ENCODE data around the gene ZNF480.
"Not testable (repeated sequence)": the region's sequence is repeated elsewhere in the genome, so short reads cannot be mapped to it uniquely, and the experiment has no call there.

Gene ZNF480

DNA sequence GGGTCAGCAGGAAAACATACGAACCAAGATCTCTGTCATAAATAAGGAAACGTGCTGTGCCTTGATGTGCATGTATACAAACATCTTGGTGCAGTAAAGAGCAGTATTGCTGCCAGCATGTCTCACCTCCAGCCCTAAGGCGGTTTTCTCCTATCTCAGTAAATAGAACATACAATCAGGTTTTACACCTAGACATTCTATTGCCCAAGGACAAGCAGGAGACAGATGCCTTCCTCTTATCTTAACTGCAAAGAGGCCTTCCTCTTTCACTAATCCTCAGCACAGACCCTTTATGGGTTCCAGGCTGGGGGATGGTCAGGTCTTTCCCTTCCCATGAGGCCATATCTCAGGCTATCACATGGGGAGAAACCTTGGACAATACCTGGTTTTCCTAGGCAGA is 42.1 kb downstream of the ZNF480 start:
- DNase-seq: not testable (repeated sequence)

GRCh38 chr19:52343548-52343947 is 46.6 kb downstream of the ZNF480 start:
- DNase-seq: peak; percentile 15

DNA sequence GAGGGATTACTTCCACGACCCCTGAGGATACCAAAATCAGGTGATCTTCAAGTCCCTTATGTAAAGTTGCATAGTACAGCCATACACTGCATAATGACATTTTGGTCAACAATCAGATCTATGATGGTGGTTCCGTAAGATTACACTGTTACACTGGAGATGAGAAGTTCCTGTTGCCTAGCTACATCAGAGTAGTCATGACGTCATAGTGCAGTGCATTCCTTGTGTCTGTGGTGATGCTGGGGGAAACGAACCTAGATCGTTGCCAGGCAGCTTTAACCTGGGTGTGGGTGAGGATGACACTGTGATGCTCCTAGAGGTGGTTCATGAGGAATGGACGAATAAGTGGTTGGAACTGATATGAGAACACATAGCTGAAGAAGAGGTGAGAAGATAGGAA is 48.2 kb downstream of the ZNF480 start:
- no peak for DNase-seq

DNA sequence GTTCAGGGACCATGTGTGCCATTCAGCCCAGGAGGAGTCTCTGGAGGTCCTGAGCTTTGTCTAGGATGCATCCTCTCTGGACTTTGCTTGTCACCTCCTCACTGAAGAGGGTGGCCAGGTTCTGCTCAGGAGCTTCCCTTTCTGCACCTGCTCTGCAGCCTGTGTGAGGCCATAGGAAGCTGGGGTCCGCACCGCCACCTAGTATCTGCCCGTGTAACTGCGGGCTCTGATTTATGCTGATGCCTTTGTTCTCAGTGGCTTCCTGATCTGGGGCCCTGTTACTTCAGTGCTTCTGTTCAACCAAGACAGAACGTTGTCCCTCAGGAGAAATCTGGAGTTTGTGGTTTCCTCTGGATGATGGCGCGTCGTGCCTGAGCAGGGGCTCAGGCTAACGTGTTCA is 54.5 kb downstream of the ZNF480 start:
- DNase-seq: no peak

DNA sequence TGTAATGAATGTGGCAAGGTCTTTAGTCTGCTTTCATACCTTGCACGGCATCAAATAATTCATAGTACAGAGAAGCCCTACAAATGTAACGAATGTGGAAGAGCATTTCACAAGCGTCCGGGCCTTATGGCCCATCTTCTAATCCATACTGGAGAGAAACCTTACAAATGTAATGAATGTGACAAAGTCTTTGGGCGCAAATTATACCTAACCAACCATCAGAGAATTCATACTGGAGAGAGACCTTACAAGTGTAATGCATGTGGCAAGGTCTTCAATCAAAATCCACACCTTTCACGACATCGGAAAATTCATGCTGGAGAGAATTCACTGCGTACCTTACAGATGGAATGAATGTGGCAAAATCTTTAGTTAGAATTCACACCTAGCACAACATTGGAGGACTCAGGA is 69.5 kb downstream of the ZNF480 start:
- no peak for DNase-seq

GRCh38 chr19:52369559-52370340 is 72.8 kb downstream of the ZNF480 start, which contains the start of gene ZNF880:
Gene ZNF880 (plus strand): TSS chr19:52369923. CDS start chr19:52369966, 43 bp downstream.
- peak; percentile 80 for DNase-seq

DNA sequence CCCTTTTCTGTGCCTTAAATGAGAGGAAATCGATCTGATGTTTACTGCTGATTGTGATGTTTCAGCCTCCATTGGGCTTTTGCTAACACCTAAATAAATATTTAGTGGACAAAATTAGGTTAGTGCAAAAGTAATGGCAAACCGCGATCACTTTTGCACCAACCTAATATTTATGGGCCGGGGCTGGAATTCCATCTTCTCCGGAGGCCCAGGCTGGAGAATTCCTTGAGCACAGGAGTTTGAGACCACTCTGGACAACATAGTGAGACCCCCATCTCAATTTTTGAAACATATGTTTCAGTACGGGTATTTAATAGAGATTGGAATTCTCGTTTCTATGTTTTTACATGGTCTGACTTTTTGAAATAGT is 73.4 kb downstream of the ZNF480 start:
- DNase-seq: no peak
